Ovary (tissue), 3 donors: Measurements from ENCODE around the gene ITPK1.

Source experiments
- CTCF ChIP-seq, 3 donors: fragments of 450-650 bp in 2 of 3; fragments of 200-600 bp in 1 of 3; IDR thresholded peaks; one replicate each; pipeline versions ENCODE4 v1.5.1 to v1.8.0; 2016 to 2022; ENCODE audit warnings: antibody characterized with exemption in 3 of 3, mild to moderate bottlenecking in 1 of 3
- EP300 ChIP-seq: sonication (generic); formaldehyde crosslinking; IDR thresholded peaks from one replicate; pipeline ENCODE4 v1.6.1; 2017; ENCODE audit warnings: antibody characterized with exemption
- POLR2A ChIP-seq: fragments of 450-650 bp; IDR thresholded peaks from one replicate; pipeline ENCODE4 v1.6.1; 2017; ENCODE audit warnings: antibody characterized with exemption, mild to moderate bottlenecking, moderate library complexity
- donor health status: DM: no; HTN: no; CAD: no.

DNA sequence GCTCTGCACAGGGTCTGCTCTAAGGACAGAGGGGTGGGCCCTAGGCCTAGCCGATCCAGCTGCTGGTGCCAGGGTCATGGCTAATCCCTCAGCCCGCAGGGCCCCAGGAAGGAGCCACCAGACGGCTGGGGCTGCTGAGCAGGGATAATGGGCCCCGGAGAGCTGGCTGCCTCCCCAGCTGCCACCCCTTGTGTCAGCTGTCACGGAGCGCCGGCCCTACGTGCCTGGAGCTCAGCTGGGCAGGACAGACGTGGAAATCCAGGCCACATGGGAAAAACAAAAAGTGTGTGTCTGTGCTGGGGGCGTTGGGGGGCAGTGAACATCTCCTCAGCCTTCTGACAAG, 156.6 kb downstream of the ITPK1 start:
- TF ChIP-seq CTCF (IDR thresholded peaks at IDR 0.05) (no peak), POLR2A (no peak), EP300 (no peak)
